CD4-positive, alpha-beta T cell treated with Interleukin-21 for 1 hour (primary cell): ENCODE results near the gene DGKH.
"Not testable (repeated sequence)": the region's sequence is repeated elsewhere in the genome, so short reads cannot be mapped to it uniquely, and the experiment has no call there.

Experiments used
- DNase-seq: peaks from one replicate; pipeline ENCODE4 v3.0.0-alpha.2; 2020

The DGKH gene

DNA sequence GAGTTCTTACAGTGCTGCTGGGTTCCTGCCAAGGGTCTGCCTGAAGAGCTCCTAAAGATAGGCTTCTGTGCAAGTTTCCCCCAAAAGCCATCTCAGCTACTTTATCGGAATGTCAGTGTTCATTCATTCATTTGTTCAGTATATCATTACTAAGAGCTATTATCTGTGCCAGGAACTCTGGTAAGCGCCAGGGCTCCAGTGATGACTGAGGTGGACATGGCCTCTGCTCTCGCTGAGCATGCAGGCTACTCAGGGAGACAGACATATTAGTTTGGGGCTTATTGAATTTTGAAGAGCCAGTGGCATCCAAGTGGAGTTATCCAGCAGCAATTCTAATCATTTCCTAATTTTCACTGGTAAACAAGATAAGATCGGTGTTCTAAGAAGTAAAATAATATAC lies 65.8 kb downstream of the DGKH start:
- no peak for DNase-seq

DNA sequence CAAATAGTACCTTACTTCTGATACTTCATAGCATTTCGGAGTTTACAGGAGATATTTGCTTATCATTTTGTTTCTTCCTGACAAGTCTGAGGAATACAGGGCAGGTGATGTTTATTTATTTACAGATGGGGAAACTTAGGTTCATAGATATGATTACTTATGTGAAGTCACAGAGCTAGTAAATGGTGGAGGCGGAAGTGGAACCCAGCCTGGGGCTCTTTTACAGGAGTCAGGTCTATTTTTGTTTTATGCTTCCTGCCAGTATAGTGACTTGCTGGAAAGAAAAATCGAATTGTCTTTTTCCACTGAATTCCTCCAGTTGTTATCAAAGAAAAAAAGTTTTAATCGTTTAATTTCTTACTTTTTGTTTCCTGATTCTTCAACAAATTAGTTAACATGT lies 66.5 kb downstream of the DGKH start:
- DNase-seq, result no peak

DNA sequence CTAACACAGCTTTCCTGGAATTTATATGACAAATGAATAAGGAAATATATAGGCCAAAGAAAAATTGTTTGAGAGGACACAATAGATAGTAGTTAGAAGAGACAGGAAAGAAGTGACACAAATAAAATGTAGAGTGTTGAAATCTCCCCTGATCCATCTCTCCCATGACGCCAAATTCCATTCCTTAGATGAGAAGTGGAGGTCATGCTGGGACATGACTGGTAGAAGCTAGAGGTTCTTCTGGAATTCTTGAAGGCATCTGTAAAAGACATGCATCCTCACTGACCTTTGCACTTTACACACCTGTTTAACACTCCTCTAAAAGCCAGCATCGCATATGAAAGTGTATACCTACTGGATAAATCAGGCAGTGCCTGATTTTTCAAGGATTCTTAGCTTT lies 67.8 kb downstream of the DGKH start:
- no peak for DNase-seq

DNA sequence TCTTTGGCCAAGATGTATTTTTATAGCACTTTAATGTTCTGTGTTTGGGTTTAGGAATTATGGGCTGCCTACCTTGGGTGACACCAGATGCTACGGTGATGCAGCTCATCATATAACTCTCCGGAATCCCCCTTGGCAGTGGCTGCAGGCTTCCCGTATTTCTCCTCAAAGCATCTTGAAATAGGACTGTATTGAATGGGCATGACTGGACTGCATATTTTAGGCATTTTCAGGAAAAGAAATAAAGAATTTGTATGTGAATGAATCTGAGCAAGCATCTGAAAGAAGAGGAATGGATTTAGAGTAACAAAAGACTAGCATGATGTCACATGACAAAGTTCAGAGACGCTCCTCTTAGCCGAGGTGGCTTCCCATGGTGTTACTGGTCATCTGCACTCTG lies 70.6 kb downstream of the DGKH start:
- no peak for DNase-seq

- no peak for DNase-seq
Measured at GRCh38 chr13:42119875-42120274, 71.4 kb downstream of the DGKH start.

DNA sequence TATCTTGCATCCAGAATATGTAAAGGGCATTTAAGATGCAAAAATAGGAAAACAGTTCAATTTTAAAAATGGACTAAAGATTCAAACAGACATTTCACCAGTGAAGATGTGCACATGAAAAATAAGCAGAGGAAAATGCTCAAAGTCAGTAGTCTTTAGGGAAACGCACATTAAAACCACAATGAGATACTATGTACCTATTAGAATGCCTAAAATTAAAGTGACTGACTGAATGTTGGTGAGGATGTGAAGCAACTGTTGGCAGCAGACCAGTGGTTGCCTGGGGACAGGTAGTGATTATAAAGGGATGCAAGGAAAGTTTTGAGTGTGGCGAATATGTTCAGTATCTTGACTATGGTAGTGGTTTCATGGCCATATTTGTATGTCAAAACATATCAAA lies 75.2 kb downstream of the DGKH start:
- no peak for DNase-seq

DNA sequence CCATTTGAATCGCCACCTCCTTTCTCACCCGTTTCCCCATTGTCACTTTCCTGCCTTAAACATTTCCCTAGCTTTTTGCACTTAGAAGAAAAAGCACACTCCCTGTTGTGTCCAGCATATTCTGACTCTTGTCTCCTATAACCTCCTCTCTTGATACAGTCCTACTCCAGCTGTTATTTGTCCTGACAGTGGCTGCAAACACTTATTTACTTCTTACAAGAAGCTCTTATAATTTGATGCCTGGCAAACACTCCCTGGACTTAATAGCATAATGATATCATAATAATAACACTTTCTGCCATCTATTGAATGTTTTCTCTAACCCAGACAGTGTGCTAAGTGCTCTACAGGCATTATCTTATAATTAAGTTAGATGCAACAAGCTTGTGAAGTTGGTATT lies 76.6 kb downstream of the DGKH start:
- DNase-seq, result no peak

- DNase-seq, result no peak
Measured at GRCh38 chr13:42127047-42127446, 78.6 kb downstream of the DGKH start.

DNA sequence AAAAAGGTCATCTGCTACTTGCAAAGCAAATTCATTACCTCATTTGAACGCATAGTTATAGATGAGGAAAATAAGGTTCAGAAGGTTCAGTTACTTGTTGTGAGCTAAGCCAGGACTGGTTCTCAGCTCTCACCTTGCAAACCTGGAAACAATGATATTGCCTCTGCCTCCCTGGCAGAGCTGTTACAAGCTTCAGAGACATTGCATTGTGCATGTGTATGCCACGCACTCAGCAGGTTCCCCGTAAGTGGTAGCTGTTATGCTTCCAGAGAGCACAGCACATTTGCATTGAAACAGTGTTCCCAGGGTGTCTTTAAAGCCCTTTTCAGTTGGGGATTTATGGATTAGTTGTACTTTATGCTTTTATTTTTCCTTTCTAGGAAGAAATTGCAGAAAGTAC lies 80.6 kb downstream of the DGKH start:
- DNase-seq, result no peak

- no peak for DNase-seq
Measured at GRCh38 chr13:42136518-42136917, 88.1 kb downstream of the DGKH start.

DNA sequence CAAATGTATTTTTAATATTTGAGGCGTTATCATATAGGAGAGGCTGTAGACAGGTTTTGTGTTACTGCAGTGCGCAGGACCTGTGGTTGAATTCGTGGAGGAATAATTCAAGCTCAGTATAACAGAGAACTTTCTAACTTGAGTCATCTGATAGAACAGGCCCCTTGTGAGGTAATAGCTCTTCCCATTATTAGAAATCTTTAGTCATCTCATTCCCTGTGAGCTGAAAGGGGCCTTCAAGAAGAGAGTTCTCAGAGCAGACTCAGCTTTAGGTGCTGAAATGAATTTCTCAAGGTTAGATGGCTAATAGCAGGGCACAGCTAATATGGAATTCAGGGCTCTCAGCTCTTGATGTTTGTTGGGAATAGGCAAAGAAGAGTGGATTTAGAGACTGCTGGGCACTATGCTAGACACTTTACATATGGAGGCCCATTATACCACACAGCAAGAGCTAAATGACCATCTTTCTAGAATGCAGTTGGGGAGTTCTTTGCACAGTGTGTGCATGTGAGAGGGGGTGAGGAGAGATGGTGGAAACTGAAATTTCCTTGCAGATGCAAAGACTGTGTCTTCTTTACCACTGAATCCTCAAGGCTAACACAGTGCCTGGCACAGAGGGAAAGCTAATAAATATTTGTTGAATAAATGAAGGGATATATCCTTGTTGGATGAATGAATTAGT lies 89.5 kb downstream of the DGKH start:
- no peak for DNase-seq

- no peak for DNase-seq
Measured at GRCh38 chr13:42140494-42140893, 92.0 kb downstream of the DGKH start.

- DNase-seq, result not testable (repeated sequence)
Measured at GRCh38 chr13:42141052-42141451, 92.6 kb downstream of the DGKH start.

GRCh38 chr13:42146359-42146758 lies 97.9 kb downstream of the DGKH start:
- no peak for DNase-seq

- no peak for DNase-seq
Measured at GRCh38 chr13:42148538-42148937, 100.1 kb downstream of the DGKH start.

- no peak for DNase-seq
Measured at GRCh38 chr13:42149136-42149535, 100.7 kb downstream of the DGKH start.

- DNase-seq, result no peak
Measured at GRCh38 chr13:42151781-42152180, 103.3 kb downstream of the DGKH start.

DNA sequence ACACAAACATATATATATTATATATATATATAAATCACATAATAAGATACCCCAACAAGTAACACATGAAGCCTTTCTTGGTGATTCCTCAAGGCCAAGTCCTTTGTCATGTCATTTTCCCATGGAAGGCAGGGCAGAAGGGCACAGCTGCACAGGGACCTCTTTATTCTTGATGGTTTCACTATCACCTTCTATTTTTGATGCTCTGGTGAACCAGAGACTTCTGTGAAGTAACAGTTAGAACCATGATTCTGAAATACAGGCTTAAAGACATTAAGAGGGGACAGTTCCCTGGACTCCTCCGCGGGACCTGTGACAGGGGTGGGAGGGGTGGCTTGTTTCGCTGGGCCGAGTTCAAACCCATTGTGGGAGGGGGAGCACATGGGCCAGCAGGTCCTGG lies 104.0 kb downstream of the DGKH start:
- DNase-seq, result no peak

DNA sequence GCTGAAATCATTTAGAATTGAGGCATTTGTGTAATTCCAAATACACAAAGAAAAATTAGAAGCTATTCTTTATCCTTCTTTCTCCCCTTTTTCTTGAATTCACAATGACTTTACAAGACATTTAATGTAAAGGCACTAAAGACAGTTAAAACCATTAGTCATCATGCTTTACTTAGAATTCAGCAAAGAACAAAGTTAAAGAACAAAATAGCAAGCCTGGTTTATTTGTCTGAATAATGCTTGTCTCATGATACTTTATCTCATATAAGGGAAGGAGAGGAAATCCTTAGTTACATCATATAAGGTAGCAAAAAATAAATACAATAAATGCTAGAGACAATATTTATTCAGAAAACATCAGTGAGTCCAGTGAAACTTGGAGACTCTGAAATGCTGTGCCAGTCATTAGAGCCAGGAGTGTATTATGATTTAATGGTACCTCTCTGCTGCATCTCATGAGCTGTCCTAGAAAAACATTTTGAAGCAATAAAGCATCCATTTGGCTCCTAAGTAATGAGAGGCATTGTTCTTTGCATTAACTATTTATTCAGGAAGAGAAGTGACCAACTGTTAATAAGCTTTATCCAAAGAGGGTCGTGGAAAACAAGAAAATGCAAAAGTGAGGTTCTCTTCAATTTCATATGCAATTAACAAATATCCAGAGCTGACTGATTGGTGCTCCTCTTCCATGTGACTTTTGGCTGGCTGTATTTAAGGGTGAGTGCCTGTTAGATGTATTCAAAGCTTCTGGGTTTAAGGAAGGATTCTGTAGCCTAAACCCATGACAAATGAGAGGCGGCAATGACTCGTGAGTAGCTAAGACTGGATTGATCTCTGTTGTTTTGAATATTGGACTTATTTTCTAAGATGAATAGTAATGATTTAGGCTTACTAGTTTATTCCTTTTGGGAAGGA lies 105.0 kb downstream of the DGKH start:
- no peak for DNase-seq

GRCh38 chr13:42155251-42155650 lies 106.8 kb downstream of the DGKH start:
- DNase-seq, result no peak

DNA sequence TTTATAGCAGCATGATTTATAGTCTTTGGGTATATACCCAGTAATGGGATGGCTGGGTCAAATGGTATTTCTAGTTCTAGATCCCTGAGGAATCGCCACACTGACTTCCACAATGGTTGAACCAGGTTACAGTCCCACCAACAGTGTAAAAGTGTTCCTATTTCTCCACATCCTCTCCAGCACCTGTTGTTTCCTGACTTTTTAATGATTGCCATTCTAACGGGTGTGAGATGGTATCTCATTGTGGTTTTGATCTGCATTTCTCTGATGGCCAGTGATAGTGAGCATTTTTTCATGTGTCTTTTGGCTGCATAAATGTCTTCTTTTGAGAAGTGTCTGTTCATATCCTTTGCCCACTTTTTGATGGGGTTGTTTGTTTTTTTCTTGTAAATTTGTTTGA lies 114.9 kb downstream of the DGKH start:
- not testable (repeated sequence) for DNase-seq

DNA sequence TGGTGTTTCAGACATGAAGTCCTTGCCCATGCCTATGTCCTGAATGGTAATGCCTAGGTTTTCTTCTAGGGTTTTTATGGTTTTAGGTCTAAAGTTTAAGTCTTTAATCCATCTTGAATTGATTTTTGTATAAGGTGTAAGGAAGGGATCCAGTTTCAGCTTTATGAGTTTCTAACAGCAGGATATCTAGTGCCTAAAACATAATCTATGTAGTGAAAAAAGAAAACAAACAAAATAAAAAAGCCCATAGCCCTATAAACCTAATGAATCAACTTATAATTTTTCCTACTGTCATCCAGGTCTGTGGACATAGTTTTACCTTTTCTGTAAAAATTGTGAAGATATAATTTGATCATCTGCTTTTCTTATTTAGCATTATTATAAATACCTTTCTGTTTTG lies 115.5 kb downstream of the DGKH start:
- DNase-seq, result not testable (repeated sequence)

- DNase-seq, result no peak
Measured at GRCh38 chr13:42164557-42165125, 116.2 kb downstream of the DGKH start.

GRCh38 chr13:42168496-42168895 lies 120.0 kb downstream of the DGKH start:
- no peak for DNase-seq
